ENCODE results near the gene CCDC88A. TPM values are rescaled to one million over a fixed set of nuclear protein-coding genes. Genes with fewer than 3 reads are reported as not detected.

Gene CCDC88A
- total and polyA plus RNA-seq, 8 donors, result 6.2 to 95.1 (median 31.6) TPM

GRCh38 chr2:55384786-55385185 lies 34.9 kb downstream of the CCDC88A start:
- Histone ChIP-seq H3K9me3 (no peaks in the 10 kb centered on the region), H3K4me3 (no peak overlapping the region), H3K4me1 (no peaks in the 10 kb centered on the region), H3K27ac (no peak overlapping the region), H3K36me3 (no peaks in the 10 kb centered on the region), H3K27me3 (no peaks in the 10 kb centered on the region)
- DNase-seq, result no peak
- TF ChIP-seq POLR2AphosphoS5 (IDR thresholded peaks at IDR 0.05) (no peak), CTCF (IDR thresholded peaks at IDR 0.05) (no peak), POLR2A (IDR thresholded peaks at IDR 0.05) (no peak), EP300 (IDR thresholded peaks at IDR 0.05) (no peak)
- intact Hi-C loops (cut with DNase I; ENCODE audit: low total_unique reads), result no loop called here
- 86 to 95% (median 90%) methylated on average over 4 of the region's 4 CpGs for WGBS, 5 donors

- no peaks in the 10 kb centered on the region for H3K27me3 ChIP-seq
- no peak overlapping the region for H3K27ac ChIP-seq
- no peak overlapping the region for H3K4me3 ChIP-seq
- no peak for DNase-seq
- intact Hi-C loops (cut with DNase I; ENCODE audit: low total_unique reads), result no loop called here
- no peaks in the 10 kb centered on the region for H3K9me3 ChIP-seq
- peaks cover 0 to 4% (median 0%) of the 10 kb centered on the region in 4 donors for H3K36me3 ChIP-seq
- H3K4me1 ChIP-seq, result no peaks in the 10 kb centered on the region
- no peak for TF ChIP-seq EP300 (IDR thresholded peaks at IDR 0.05)
- no peak for TF ChIP-seq POLR2A (IDR thresholded peaks at IDR 0.05)
- no peak for TF ChIP-seq CTCF (IDR thresholded peaks at IDR 0.05)
- no peak for TF ChIP-seq POLR2AphosphoS5 (IDR thresholded peaks at IDR 0.05)
Measured at GRCh38 chr2:55371376-55371775, 48.3 kb downstream of the CCDC88A start.

- Histone ChIP-seq H3K27ac (no peak overlapping the region), H3K36me3 (peaks cover 0 to 4% (median 0%) of the 10 kb centered on the region in 4 donors), H3K9me3 (no peaks in the 10 kb centered on the region), H3K27me3 (no peaks in the 10 kb centered on the region), H3K4me3 (no peak overlapping the region), H3K4me1 (peaks cover 0 to 7% (median 3%) of the 10 kb centered on the region in 4 donors)
- WGBS, 5 donors, result 94 to 98% (median 96%) methylated on average over 4 of the region's 4 CpGs
- TF ChIP-seq CTCF (IDR thresholded peaks at IDR 0.05) (no peak), EP300 (IDR thresholded peaks at IDR 0.05) (no peak), POLR2AphosphoS5 (IDR thresholded peaks at IDR 0.05) (no peak), POLR2A (IDR thresholded peaks at IDR 0.05) (no peak)
- DNase-seq, result no peak
- intact Hi-C loops (cut with DNase I; ENCODE audit: low total_unique reads), result no loop called here
Measured at GRCh38 chr2:55370208-55370607, 49.4 kb downstream of the CCDC88A start.

GRCh38 chr2:55365303-55365702 lies 54.4 kb downstream of the CCDC88A start:
- Histone ChIP-seq H3K4me3 (no peak overlapping the region), H3K27me3 (no peaks in the 10 kb centered on the region), H3K36me3 (no peaks in the 10 kb centered on the region), H3K9me3 (no peaks in the 10 kb centered on the region), H3K27ac (peak overlapping the region in 2 of 5 donors; percentile 19 to 27), H3K4me1 (peaks cover 0 to 29% (median 14%) of the 10 kb centered on the region in 4 donors)
- 37 to 60% (median 50%) methylated on average over 3 of the region's 3 CpGs for WGBS, 5 donors
- no peak for DNase-seq
- intact Hi-C loops (cut with DNase I; ENCODE audit: low total_unique reads), result no loop called here
- TF ChIP-seq EP300 (IDR thresholded peaks at IDR 0.05), result no peak
- TF ChIP-seq CTCF (IDR thresholded peaks at IDR 0.05), result no peak
- no peak for TF ChIP-seq POLR2AphosphoS5 (IDR thresholded peaks at IDR 0.05)
- TF ChIP-seq POLR2A (IDR thresholded peaks at IDR 0.05), result no peak
